Ammon's horn (tissue), 1 donor: ENCODE data around the gene CDH13.

Experiments
- DNase-seq: peaks from one replicate; pipeline ENCODE4 v3.0.0-alpha.2; 2016; ENCODE audit warnings: low spot score

CDH13 gene

GRCh38 chr16:82741073-82741615 lies 114.4 kb downstream of the CDH13 start:
- no peak for DNase-seq

GRCh38 chr16:82744958-82745357 lies 118.2 kb downstream of the CDH13 start:
- no peak for DNase-seq

DNA sequence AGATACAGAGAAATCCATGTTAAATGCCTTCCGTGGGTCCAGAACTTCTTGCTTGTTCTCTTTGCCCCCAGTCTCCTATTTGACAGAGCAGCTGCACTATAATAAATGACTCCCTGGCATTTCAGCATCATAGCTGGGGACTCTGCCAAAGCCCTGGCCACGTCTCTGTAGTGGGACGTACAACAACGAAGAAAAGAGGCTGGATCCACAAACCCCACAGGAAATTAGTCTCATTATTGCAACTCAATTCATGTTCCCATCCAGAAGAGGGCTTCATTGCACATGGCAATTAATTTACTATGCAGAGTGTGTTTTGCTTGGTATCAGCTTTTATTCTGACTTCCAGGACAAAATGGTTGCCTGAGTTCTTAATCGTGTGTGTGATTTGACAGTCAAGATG lies 121.3 kb downstream of the CDH13 start:
- DNase-seq = peak; percentile 24

DNA sequence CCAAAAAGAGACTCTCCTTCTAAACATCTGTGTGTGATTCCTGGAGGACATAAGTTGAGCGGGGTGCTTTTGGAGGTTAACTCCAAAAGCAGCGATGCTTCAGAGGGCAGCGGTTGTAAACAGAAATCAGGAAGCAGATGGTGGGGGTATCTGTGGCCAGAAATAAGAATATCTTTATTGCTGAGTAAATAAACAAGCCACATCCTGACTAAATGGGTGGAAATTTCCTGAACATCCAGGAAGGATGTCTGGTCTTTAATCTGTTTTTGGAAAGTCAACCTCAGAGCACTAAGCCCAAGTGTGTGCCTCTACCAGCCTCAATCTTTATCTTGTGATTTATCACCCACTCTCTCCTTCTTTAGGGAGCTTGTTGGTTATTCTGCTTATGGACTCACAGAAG lies 123.3 kb downstream of the CDH13 start:
- DNase-seq = no peak

GRCh38 chr16:82751020-82751419 lies 124.3 kb downstream of the CDH13 start:
- DNase-seq = no peak

DNA sequence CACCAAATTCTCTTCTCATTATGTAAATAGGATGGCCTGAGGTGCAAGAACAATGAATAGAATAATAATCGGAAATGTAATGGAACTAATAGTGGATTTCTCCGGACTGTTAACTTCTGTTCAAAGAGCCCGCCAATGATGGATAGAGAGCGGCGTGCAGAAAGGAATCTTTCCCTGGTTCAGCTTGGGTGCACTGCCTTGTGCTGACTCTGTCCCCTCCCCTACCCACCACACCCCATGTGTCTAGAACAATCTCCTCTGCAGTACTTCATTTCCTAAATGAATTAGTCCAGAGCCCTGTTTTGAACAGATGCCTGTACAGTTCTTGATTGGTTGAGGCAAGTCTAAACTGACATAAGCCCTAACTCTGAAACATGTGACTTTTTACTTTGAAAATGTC lies 125.4 kb downstream of the CDH13 start:
- DNase-seq = no peak

- DNase-seq = no peak
Measured at GRCh38 chr16:82753821-82754220, 127.1 kb downstream of the CDH13 start.

DNA sequence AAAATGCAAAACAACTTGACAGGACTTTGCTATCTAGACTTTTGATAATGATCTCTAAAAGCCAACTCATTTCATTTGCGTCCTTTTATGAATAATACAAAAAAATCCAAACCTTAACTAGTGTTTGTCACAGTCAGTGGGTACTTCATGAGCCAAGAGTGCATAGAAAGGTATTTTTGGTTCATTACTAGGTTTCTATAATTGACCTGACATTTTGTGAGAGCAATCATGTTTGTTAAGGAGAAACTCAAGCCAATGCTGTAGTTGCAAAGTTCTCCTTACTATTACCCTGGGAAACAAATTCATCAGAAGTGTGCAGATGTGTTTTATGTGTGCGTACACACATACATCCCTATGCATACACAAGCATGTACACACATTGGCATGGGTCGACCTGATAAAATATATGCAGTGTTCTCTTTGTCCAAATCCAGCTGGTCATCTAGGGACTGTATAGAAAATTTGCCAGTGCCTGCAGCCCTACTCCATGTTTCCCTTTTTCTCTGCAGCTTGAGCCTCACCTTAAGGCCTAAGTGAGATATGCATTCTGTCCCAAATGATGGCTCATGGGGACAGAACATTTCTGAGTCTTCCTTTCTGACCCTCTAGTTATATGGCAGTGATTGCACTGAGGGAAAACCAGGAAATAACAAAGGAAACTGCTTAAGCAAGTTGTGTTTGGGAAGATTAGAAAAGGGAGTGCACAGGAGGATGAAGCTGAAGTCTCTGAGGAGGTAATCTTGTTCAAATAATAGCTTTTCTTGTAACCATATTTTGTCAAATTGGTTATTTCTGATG lies 128.1 kb downstream of the CDH13 start:
- no peak for DNase-seq

DNA sequence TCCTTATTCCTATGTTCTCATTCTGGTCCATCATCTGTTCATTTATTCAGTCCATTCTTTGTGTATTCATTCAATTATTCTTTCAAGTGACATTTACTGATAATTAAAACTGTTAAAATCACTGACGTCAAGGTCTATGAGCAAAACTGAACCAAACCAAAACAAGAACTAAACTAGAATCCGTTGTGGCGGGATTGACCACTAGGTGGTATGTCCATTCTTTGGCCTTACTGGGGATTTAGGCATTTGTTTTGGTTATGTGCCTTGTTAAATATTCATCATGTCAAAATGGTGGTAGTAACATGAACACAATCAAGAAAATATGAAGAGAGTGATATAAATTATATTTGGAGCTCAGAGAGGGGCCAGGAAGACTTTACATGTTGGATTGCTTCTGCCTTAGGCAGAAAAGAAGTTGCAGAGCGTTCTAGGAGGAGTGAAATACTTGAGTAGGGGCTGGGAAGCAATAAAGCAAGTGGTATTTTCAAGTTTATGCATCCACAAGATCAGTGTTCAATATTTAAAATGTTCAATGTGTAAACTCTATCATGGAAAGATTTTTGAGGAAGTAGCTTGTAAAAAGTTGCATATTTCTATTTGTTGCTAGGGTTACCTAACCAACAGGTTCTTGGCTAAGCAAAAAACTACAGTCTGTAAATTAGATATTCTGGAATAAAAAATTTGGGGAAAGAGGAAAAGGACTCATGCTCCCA lies 129.0 kb downstream of the CDH13 start:
- DNase-seq = no peak

- DNase-seq = no peak
Measured at GRCh38 chr16:82756283-82756599, 129.5 kb downstream of the CDH13 start.

DNA sequence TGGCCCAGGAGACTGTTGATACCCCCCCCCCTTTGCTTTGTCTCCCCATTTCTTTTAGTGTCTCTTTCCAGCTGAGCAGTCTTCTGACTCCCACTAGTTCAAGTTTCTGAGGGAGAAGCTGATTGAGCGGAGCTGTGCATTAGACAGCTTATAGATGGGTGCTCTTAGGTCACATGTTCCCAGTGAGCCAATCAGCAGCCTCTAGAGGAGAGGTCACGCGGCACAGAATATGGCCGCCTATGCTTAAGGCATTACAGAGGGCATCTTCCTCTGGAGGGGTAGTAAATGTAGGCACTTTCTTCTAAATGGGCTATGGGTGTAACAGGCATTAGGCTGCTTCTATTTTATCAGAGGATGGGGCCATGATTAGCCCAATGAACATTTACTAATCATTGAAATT lies 131.6 kb downstream of the CDH13 start:
- DNase-seq = no peak

DNA sequence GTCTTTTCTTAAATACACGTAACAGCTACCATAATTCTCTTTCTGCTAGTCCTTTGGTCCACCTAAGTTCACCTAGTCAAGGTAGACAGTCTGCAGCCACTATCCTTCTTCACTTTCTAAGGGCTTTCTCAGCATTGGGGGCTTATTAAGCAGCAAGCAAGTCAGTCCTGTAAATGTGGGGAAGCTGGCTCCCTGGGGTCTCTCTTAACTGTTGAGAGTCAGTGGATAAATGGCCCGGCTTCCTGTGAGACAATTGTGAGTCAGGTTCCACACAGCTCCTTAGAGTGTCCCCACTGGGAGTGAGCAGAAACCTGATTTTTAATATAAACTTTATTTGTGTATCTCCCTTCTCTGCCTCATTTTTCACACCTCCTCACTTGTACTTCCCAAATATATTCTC lies 132.1 kb downstream of the CDH13 start:
- DNase-seq = no peak

- DNase-seq = peak; percentile 59
Measured at GRCh38 chr16:82761236-82761635, 134.5 kb downstream of the CDH13 start.

GRCh38 chr16:82761858-82762257 lies 135.1 kb downstream of the CDH13 start:
- peak; percentile 50 for DNase-seq

DNA sequence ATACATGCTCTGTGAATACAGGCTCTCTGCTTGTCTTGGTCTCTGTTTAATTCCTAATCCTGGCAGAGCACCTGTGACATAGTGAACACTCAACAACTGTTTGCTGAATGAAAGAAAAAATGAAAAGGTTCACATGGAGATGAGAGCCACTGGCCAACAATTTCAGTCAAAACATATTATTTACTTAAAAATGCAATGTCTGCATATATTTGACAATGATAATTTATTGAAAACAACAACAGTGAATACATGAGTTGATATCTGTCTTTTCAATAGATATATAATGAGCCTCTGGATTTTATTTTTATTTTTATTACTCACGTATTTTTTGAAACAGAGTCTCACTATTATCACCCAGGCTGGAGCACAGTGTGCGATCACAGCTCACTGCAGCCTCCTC lies 136.6 kb downstream of the CDH13 start:
- DNase-seq = no peak

DNA sequence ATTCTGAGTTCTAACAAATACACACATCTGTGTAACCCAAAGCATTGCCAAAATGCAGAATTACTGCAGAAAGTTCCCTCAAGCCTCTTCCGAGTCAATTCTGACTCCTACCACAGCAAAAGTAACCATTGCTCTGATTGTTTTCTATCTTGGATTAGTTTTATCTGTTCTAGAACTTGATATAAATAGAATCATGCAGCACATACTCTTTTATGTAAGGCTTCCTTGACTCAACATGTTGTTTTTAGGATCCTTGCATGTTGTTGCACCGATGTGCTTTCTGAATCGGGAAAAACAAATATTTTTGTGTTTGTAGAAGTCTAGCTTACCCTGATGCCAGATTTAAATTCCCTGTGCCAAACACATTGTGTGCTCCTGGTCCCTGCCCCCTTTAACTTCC lies 140.4 kb downstream of the CDH13 start:
- no peak for DNase-seq

GRCh38 chr16:82767808-82768207 lies 141.0 kb downstream of the CDH13 start:
- no peak for DNase-seq

GRCh38 chr16:82769845-82770244 lies 143.1 kb downstream of the CDH13 start:
- DNase-seq = peak; percentile 69

DNA sequence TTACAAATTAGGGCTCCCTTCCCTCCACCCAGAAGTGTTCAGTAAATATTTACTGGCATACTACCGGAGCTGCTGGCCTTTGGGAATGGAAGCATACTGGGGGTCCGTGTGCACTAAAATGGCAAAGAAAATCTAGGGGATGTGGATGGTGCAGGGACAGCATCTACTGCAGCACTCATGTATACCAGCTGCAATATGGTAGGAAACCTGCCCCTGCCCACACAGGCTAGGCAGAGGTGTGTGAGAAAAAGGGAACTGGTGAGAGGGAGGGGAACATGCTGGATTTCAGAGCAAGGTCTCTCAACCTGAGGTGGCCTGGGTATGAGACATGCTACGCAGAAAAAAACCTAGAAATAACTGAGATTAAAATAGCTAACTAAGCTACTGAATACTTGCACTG lies 145.4 kb downstream of the CDH13 start:
- no peak for DNase-seq

- peak; percentile 23 for DNase-seq
Measured at GRCh38 chr16:82773018-82773417, 146.2 kb downstream of the CDH13 start.

DNA sequence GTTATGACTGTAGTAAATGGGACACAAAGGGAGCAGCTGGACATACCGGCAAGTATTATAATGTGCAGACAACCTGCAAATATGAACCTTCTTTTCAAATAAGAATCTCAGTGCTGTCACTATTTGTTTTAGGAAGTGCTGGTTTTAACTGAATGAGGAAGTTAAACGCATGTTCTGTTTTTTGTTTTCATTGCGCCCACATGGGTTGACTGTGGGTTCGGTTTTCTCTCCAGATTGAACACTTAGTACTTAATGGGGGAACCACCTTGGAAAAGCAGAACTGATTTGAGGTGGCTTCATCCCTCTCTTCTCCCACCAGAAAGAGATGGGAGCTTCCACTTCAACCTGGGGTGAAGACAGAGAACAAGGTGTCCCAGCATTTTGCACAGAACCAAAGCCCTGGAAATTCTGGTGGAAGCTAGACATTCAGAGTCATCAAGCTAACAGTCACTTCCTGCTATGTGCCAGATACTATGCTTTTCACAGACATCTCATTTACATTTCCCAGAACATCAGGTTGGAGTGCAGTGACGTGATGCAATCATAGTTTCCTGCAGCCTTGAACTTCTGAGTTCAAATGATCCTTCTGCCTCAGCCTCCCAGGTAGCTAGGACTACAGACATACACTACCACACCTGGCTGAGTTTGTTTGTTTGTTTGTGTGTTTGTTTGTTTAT lies 149.8 kb downstream of the CDH13 start:
- peak; percentile 47 for DNase-seq

DNA sequence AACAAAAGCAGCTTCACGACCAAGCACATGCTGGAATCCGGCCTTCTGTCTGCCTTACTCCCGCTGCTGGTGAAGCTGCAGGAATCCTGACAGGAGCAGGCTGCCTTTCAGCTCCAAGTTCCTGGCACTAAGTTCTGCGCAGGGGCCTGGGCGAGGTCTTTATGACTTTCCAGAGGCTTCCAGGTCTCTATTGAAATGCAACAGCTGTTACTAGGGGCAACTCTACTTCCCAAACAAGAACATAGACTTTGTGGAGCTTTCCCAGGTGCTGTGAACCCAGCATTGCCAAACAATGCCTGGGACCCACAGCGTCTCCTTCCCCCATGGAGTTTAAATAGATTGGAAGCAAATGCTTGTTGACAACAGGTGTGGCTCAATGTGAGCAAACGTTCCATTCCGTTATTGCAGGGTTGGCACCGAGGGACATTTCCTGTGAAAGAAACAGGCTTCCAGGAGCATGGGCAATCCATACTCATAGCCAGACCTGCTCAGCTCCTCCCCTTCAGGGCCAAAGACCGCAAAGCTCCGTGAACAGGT lies 156.0 kb downstream of the CDH13 start:
- DNase-seq = no peak
